Glomerular visceral epithelial cell (primary cell): ENCODE measurements around the gene WWTR1.

Source experiments
- DNase-seq: peaks from one replicate; pipeline ENCODE4 v3.0.0-alpha.2; 2016; ENCODE audit errors: extremely low spot score

Gene WWTR1

GRCh38 chr3:149567381-149567780, 90.4 kb downstream of the WWTR1 start:
- DNase-seq = no peak

- no peak for DNase-seq
These were observed 91.4 kb downstream of the WWTR1 start for GRCh38 chr3:149566292-149566975.

GRCh38 chr3:149564079-149564478, 93.7 kb downstream of the WWTR1 start:
- peak; percentile 62 for DNase-seq

GRCh38 chr3:149563114-149563513, 94.7 kb downstream of the WWTR1 start:
- DNase-seq = no peak

GRCh38 chr3:149560617-149561016, 97.2 kb downstream of the WWTR1 start:
- no peak for DNase-seq

GRCh38 chr3:149560001-149560400, 97.8 kb downstream of the WWTR1 start:
- no peak for DNase-seq

- no peak for DNase-seq
These were observed 98.3 kb downstream of the WWTR1 start for GRCh38 chr3:149559525-149559924.

- peak; percentile 49 for DNase-seq
These were observed 101.9 kb downstream of the WWTR1 start for GRCh38 chr3:149555927-149556326.

- DNase-seq = peak; percentile 55
These were observed 103.0 kb downstream of the WWTR1 start for GRCh38 chr3:149554826-149555225.

GRCh38 chr3:149553781-149554451, 103.9 kb downstream of the WWTR1 start:
- DNase-seq = no peak

- no peak for DNase-seq
These were observed 105.1 kb downstream of the WWTR1 start for GRCh38 chr3:149552700-149553099.

- DNase-seq = no peak
These were observed 106.3 kb downstream of the WWTR1 start for GRCh38 chr3:149551500-149551899.

GRCh38 chr3:149548669-149549065, 109.2 kb downstream of the WWTR1 start:
- DNase-seq = no peak

GRCh38 chr3:149547954-149548668, 109.7 kb downstream of the WWTR1 start:
- peak; percentile 77 for DNase-seq

GRCh38 chr3:149547413-149547812, 110.4 kb downstream of the WWTR1 start:
- no peak for DNase-seq

- DNase-seq = no peak
These were observed 112.8 kb downstream of the WWTR1 start for GRCh38 chr3:149545049-149545448.

- DNase-seq = peak; percentile 98
These were observed 115.2 kb downstream of the WWTR1 start for GRCh38 chr3:149542375-149543312.

- DNase-seq = peak; percentile 68
These were observed 116.7 kb downstream of the WWTR1 start for GRCh38 chr3:149541091-149541491.

- no peak for DNase-seq
These were observed 119.5 kb downstream of the WWTR1 start for GRCh38 chr3:149538371-149538770.

GRCh38 chr3:149536429-149536828, 121.4 kb downstream of the WWTR1 start:
- peak; percentile 73 for DNase-seq

- no peak for DNase-seq
These were observed 122.5 kb downstream of the WWTR1 start for GRCh38 chr3:149535333-149535685.
